Activated CD4-positive, CD25-positive, alpha-beta regulatory T cell treated with anti-CD3 and anti-CD28 coated beads, Interleukin-2, amount 50 U/mL, for 24 hours (primary cell): ENCODE results near the gene EPHA6.
"Not testable (repeated sequence)": the region's sequence is repeated elsewhere in the genome, so short reads cannot be mapped to it uniquely, and the experiment has no call there.

Experiments
- ATAC-seq, 2 donors: fragments of 150-1000 bp; cut with Tn5 transposase; one replicate each; pipeline ENCODE4 v1.10.0; 2021; ENCODE audit warnings: mild to moderate bottlenecking in 1 of 2, moderate library complexity in 1 of 2

EPHA6 gene

DNA sequence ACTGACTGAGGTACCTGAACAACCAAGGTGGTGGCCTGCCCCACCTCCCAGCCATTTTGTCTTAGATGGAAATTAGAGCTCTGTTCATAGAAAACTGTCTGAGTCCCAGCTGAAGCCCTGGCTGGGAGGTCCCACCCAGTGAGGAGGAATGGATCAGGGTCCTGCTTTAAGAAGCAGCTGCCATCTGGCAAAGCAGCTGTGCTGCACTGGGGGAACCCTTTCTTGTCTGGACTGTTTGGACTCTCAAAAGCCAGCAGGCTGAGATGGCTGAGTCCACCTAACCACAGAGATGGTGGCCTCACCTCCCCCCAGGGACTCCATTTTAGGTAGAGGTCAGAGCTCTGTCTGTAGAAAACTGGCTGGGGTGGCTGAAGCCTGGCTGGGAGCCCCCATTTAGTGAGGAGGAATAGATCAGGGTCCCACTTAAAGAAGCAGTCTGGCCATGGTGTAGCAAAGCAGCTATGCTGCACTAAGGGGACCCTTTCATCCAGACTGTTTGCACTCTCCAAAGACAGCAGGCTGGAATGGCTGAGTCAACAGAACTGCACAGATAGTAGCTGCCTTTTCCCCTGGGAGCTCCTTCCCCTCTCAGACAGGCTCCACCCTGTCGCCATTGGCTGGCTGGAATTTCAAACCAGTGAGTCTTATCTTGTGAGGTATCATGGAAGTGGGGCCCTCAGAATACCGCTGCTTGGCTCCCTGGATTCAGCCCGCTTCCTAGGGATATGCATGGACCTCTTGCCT is 116.9 kb downstream of the EPHA6 start:
- ATAC-seq: no peak

DNA sequence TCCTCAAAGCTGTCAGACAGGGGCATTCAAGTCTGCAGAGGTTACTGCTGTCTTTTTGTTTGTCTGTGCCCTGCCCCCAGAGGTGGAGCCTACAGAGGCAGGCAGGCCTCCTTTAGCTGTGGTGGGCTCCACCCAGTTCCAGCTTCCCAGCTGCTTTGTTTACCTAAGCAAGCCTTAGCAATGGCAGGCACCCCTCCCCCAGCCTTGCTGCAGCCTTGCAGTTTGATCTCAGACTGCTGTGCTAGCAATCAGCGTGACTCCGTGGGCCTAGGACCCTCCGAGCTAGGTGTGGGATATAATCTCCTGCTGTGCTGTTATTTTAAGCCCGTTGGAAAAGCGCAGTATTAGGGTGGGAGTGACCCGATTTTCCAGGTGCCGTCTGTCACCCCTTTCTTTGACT is 127.7 kb downstream of the EPHA6 start:
- ATAC-seq: not testable (repeated sequence)

DNA sequence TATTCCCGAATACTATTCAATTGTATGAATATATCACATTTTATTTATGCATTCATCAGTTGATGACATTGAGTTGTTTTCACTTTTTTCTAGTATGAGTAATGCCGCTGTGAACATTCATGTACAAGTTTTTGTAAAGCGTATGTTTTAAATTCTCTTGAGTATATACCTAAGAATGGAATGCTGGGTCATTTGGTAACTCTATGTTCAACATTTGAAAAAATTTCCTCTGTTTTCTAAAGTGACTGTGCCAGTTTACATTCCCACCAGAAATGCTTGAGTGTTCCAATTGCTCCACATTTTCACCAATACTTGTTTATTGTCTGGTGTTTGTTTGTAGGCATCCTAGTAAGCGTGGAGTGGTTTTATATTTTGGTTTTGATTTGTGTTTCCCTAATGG is 144.5 kb downstream of the EPHA6 start:
- ATAC-seq: no peak

DNA sequence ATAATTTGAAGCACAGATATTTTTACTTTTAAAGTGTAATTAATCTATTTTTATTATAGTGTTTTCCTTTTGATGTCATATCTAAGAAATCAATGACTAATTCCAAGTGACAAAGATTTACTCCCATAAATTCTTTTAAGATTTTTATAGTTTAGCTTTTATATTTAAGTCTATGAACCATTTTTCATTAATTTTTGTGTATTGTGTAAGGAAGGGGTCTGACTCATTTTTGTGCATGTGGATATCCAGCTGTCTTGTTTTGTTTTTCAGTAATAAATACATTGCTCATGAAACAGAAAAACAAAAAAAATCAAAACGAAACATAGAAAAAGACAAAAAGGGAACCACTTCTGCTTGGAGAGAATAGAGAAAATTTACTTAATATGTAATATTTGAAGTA is 145.1 kb downstream of the EPHA6 start:
- ATAC-seq: no peak

DNA sequence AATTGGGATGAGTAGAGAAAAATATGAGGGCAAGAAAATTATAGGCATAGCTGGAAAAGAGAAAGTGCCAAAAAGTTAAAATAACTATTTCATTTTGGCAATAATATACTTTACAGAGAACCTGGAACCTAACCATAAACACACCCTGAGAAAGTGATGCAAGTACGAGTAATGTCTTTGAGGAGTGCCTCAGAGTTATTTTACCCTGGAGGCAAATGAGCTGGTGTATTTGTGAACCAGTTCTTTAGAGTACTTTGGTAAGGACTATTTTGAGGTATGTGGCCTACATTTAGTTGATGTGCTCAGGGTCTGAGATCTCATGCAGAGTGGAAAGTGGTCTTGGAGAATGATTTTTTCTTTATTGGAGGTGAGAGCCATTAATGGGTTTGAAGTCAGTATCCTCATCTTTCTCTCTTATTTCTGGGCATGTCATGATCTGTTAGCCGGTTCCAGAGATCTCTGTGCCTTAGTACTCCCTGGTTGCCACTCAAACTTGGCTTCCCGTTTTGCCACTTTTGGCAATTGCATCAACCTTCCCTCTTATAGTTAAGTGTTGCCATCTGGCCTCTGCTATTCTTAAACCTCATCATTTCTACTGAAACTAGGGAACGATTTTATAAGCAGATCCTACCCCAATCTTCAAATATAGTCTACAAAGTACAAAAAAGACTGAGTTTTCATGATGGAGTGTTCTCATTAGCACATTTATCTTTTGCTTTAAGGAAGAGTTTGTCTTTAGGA is 145.7 kb downstream of the EPHA6 start:
- no peak for ATAC-seq

DNA sequence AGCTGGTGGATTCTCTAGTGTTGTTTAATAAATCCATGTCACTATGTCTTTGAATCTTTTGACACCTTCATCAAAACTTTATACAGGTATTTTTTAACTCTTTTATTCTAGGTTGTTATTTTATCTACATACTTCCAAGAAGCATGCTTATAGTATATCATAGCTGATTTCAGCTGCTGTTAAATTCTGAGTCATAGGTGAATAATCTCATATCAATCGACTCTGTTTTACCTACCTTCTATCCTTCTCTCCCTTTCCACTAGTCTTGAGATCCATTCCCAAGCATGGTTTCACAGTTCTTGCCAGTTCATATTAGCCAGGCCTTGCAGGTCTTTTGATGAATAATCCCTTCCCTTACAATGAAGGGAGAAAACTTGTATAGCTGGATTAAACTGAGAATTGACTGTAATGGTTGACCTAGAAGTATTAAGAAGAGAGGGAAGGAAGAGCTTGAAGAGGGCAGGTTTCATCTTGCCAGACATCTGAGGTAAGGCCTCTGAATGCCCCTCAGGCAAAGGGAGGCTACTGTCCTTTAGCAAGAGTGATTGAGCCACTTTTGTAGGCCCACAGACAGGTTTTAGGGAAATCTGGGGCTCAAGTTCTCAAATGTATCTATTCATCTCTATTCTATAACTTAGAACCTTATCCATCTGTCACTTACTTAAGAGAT is 146.4 kb downstream of the EPHA6 start:
- no peak for ATAC-seq

DNA sequence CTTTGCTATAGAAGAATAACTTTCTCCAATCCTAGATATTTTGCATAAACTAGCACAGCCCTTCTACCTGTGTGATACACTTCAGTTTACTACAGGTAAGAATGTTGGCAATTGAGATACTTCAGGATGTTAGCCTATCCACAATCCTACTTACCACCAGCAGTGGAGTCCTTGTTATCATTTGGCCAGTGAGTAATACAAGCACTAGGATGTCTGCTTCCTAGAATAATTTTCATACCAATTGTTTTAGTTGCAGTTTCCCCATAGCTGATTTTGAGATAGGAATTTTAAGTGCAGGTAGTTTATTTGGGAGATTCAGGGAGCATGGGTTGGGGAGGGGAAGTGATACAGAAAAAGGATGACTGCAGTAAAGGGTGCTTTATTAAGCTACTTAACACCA is 147.2 kb downstream of the EPHA6 start:
- ATAC-seq: no peak

DNA sequence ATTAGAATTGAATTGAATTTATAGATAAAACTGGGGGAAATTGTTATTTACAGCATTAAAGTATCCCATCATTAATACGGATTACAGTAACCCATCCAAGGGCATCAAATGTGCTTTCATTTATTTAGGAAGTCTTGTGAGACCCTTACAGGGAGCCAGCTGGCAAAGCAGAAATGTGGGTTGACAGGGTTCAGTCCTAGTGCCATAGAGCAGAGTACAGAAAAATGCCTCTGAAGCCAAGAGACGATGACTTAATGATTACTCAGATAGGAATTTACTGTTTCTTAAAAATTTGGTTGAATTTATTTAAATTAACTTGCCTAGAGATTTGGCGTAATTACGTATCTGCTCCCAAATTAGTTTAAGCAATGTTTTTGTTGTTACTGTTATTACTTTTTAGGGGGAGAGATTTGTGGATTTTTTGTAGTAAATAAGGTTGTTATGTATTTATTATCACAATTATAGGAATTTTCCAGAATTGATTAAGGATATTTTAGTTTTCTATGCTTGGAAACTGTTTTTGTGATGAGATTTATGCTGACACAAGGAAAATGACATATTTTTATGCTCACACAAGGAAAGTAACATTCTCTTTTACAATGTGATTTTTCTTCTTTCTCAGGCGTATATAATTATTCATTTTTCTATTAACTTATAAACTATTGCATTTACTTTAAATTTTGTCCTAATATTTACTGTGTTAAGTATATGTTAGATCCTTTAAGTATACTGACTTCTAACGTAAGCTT is 152.0 kb downstream of the EPHA6 start:
- ATAC-seq: no peak

DNA sequence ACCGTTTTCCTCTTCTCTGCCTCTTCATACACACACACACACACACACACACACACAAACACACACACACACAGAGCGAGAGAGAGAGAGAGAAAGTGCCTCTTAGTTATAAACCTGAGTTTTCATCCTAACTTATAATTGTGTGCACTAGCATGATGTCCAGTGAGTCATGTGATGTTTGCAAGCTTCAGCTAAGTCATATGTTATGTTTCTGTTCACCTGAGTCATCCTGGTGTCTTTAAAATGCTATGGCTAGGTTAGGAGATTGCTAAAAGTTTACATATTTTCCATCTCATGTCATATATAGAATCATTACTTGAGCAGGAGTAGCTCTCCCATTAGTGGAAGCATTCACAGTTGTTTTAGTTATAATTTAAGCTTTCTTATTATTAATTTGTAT is 155.8 kb downstream of the EPHA6 start:
- ATAC-seq: no peak

DNA sequence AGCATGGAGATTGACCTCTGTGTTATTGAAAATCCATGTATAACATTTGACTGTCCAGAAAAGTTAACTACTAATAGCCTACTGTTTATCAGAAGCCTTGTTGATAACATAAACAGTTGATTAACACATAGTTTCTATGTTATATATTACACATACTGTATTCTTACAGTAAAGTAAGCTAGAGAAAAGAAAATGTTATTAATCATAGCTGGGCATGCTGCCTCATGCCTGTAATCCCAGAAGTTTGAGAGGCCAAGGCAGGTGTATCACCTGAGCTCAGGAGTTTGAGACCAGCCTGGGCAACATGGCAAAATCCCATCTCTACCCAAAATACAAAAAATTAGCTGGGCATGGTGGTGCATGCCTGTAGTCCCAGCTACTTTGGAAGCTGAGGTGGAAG is 163.3 kb downstream of the EPHA6 start:
- no peak for ATAC-seq

DNA sequence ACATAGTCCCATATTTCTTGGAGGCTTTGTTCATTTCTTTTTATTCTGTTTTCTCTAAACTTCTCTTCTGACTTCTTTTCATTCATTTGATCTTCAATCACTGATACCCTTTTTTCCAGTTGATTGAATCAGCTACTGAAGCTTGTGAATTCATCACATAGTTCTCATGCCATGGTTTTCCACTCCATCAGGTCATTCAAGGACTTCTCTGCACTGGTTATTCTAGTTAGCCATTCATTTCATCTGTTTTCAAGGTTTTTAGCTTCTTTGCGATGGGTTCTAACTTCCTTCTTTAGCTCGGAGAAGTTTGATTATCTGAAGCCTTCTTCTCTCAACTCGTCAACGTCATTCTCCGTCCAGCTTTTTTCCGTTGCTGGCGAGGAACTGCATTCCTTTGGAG is 169.3 kb downstream of the EPHA6 start:
- ATAC-seq: not testable (repeated sequence)

DNA sequence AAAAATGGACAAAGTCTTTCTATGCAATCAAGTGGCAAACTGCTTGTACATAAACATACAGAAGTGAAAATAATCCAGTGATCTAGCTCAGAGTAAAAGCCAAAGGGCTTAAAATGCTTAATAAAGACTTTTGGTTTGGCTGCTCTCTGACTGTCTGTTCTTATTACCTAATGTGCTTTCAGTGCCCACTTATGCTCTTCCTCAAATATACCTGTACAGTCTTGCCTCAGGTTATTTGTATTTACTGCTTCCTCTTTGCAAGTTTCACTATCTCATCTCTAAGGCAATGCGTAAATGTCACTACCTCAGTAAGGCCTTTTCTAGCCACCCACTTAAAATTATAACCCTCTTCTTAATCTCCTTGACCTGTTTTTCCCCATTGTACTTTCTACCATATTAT is 171.8 kb downstream of the EPHA6 start:
- no peak for ATAC-seq

DNA sequence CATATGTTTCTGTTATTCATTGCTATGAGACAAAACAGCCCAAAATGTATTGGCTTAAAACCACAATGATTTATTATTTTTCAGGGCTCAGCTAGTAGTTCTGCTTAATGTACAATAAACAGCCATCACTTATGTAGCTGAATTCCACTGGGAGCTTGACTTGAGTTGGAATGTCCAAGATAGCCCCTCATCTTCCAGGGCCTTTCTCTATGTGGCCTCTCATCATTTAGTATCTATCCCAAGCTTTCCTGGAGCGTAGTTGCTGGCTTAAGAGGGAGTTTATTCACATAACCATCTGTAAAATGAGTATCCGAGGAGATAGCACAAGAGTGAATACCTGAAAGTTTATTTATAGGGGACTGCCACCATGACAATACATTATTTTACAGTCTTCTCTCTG is 176.8 kb downstream of the EPHA6 start:
- ATAC-seq: no peak

DNA sequence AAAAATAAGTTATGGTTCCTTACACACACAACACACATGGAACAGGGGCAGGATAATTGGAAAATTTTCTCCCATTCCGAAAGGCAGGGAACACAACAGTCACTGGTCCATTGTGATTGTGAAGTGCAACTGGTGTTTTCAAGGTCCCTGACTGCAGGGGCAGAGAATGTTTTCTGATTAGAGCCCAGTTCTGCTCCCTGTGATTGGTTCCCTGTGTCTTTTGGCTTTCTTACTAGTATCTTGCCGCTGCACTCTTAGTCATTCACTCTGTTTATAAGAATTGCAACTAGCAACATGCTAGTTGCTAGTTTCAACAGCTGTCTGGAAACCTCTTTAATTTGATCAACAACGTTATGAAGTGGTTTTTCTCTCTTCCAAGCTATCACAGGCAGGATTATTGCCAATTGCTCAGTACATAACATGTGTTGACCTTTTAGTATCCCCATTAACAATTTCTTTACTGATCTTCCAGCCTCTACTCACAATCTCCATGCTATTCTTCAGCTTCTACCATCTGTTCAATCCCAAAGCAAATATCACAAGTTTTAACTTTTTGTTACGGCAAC is 177.5 kb downstream of the EPHA6 start:
- no peak for ATAC-seq

DNA sequence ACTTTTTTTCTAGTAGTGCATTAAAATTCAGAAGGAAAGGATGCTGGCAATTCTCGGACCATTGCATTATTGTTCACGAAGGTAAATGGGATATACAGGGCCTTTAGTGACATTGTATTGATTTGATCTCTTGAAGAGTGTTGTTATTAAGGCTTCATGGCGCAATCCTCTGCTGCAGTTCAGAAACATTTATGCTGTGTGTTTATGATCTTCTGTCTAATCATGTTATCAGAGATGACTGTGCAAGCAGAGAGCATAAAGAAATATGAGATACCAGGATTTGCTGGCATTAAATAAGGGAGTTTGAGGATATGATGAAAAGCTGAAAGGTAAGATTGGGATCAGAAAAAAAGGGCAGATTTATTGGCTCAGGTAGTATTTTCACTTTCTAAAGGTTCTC is 180.6 kb downstream of the EPHA6 start:
- ATAC-seq: no peak

DNA sequence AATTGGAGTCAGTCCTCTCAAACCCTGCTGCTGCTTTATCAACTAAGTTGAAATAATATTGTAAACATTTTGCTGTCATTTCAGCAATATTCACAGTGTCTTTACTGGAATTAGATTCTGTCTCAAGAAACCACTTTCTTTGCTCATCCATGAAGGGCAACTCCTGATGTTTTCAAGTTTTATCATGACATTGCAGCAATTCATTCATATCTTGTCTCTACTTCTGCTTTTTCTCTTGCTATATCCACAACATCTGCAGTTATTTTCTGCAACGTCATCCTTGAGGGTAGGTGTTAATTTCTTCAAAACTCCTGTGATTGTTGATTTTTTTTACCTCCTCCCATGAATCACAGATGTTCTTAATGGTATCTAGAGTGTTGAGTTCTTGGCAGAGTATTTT is 181.6 kb downstream of the EPHA6 start:
- ATAC-seq: no peak

DNA sequence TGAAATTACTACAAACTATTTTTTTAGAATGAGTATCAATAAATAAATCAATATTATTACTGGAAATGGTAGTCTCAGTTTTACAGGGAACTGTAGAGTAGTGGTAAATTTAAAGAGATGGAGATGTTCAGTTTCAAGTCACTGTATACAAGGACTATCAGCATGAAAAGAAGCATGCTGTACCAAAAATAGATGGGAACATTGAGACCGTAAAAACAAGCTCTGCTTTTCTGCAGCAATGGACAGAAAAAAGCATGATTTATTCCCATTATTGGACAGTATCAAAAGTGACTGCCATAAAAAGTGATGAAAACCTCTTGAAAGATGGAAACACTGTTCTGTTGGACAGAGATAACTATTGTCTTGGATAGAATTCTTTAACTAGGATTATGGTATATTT is 187.2 kb downstream of the EPHA6 start:
- no peak for ATAC-seq

DNA sequence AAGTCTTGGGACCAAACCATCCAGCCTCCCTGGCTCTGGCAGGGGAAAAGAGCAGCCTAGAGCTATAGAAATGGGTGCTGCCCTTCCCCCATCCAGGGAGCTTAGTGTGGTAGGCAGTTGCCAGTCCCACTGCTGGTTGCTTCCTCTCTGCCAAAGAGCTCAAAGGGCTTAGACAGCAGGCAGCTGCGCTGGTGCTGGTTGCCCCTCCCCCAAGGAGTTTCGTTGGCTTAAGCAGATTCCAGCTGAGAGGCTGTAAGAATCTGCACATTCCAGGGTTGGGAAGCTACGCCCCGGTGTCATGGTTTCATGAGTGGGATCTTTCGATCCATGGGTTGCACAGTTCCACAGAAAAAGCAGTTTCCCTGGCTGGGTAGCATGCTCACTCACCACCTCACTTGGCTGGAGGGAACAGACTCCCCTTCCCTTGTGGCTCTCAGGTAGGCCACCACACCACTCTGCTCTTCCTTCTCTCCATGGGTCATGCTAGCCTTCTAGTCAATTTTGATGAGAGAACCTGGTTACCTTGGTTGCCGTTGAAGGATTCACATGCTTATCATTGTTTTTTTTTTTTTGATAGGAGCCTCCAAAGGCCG is 195.1 kb downstream of the EPHA6 start:
- ATAC-seq: no peak

DNA sequence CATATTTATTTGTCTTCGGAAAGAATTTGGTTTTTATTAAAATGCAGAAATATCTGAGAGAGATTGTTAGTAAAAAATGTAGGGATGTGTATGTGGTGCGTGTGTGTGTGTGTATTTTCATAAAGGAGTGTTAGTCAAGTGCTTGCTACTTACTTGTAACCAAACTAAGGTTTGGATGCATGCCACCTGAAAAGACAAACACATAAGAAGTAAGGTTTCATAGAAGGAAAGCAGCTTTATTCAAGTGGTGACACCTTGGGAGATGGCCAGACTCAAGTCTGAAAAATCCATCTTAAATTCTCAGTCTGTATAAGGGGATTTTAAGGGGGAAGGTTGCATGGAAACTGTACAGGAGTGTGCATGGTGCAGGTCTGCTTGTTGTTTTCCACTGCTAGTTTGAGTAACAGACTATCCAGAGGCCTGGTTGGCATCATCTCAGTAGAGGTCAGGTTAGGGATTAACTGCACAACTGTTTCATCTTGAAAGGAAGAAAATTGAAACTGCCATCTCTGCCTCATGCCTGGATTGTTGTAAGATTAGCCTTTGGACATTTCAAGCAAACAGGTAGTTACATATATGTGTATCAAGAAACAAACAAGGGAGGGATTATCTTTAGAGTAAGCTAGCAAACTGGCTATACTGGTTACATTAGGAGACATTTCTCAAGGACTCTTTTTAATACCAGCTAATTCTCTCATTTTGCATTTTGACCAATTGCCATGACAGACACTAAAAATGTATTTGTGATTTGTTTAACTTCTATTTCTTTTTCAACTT is 196.7 kb downstream of the EPHA6 start:
- ATAC-seq: no peak

DNA sequence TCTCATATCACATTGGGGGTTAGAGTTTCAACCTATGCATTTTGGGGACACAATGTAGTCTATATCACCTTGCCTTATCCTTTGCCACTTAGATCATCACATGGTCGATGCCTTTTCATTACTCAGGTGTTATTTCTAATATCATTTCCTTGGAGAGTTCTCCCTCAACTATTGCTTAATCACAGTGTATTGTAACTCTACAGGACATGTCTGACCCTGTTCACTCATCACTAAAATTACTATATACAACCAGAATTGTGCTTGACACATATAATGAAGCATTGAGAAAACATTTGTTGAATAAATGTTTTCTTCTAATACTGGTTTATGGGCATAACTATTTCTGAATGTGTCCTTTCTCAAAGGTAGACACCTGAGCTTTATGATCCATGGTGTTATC is 207.4 kb downstream of the EPHA6 start:
- ATAC-seq: no peak

DNA sequence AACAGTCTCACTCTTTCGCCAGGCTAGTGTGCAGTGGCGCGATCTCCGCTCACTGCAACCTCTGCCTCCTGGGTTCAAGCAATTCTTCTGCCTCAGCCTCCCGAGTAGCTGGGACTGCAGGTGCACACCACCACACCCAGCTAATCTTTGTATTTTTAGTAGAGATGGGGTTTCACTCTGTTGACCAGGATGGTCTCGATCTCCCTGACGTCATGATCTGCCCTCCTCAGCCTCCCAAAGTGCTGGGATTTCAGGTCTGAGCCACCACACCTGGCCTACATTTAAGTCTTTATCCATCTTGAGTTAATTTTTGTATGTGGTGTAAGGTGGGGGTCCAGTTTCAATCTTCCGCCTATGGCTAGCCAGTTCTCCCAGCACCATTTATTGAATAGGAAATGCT is 211.2 kb downstream of the EPHA6 start:
- ATAC-seq: not testable (repeated sequence)

DNA sequence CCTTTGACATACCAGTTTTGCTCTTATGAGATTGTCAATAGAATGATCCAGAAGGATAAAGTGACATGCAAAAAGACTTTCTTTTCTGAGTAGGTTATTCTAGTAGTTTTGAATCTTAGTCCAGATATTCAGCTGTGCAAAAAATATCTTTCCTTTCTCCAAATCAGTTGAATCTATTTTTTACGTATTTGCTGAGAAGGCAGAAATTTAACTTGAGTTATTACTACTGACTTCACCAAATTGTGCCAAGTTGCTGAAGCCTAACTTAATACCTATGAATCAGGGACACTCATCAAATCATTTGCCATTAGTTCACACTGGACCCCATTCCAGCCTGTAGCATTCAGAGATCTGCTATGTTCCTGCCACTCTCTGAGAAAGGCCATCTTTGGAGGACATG is 215.6 kb downstream of the EPHA6 start:
- ATAC-seq: no peak
